KBM-7 (cell line): ENCODE results near the gene ZNF12.
A peak's percentile ranks its signal among the peaks of the same experiment; 100 is the strongest.

Experiments
- DNase-seq: peaks from one replicate; pipeline ENCODE4 v3.0.0-alpha.2; 2015
- in situ Hi-C: fragments of 300-500 bp; cut with MboI; formaldehyde crosslinking; loops from 2 replicates; pipeline ENCODE4 v1.14.3; 2020; ENCODE audit warnings: low sequenced_read_pairs, low pct_unique_long_range_greater_than_20kb, mixed read lengths

Gene ZNF12

GRCh38 chr7:6649241-6649961 lies 57.3 kb downstream of the ZNF12 start:
- in situ Hi-C loops = no loop called here
- DNase-seq = no peak

- in situ Hi-C loops = no loop called here
These were observed 58.0 kb downstream of the ZNF12 start for GRCh38 chr7:6648815-6649104.

GRCh38 chr7:6648066-6648814 lies 58.5 kb downstream of the ZNF12 start:
- no peak for DNase-seq
- in situ Hi-C loops = no loop called here

More at GRCh38 chr7:6648815-6649104, 58.0 kb downstream of the ZNF12 start:
- no peak for DNase-seq

- in situ Hi-C loops = no loop called here
- DNase-seq = no peak
These were observed 59.2 kb downstream of the ZNF12 start for GRCh38 chr7:6647541-6647940.

GRCh38 chr7:6647080-6647479 lies 59.7 kb downstream of the ZNF12 start:
- no peak for DNase-seq
- in situ Hi-C loops = no loop called here

- in situ Hi-C loops = no loop called here
- DNase-seq = no peak
These were observed 60.3 kb downstream of the ZNF12 start for GRCh38 chr7:6646465-6646864.

- in situ Hi-C loops = no loop called here
- DNase-seq = no peak
These were observed 62.0 kb downstream of the ZNF12 start for GRCh38 chr7:6644728-6645127.

GRCh38 chr7:6643915-6644625 lies 62.7 kb downstream of the ZNF12 start:
- in situ Hi-C loops = no loop called here
- no peak for DNase-seq

GRCh38 chr7:6642861-6643640 lies 63.7 kb downstream of the ZNF12 start:
- in situ Hi-C loops = no loop called here
- no peak for DNase-seq

- in situ Hi-C loops = no loop called here
- no peak for DNase-seq
These were observed 64.4 kb downstream of the ZNF12 start for GRCh38 chr7:6642239-6642839.

GRCh38 chr7:6641305-6642035 lies 65.3 kb downstream of the ZNF12 start:
- in situ Hi-C loops = no loop called here
- DNase-seq = no peak

GRCh38 chr7:6640246-6640721 lies 66.5 kb downstream of the ZNF12 start:
- in situ Hi-C loops = no loop called here
- peak; percentile 82 for DNase-seq

- in situ Hi-C loops = no loop called here
- DNase-seq = no peak
These were observed 67.1 kb downstream of the ZNF12 start for GRCh38 chr7:6639627-6640026.

GRCh38 chr7:6639032-6639431 lies 67.7 kb downstream of the ZNF12 start:
- no peak for DNase-seq
- in situ Hi-C loops = no loop called here
